ENCODE results near the gene SNORC. TPM values are rescaled to one million over a fixed set of nuclear protein-coding genes. Genes with fewer than 3 reads are reported as not detected.

SNORC gene
- total RNA-seq, 1 donor from 2014 or later: 2.1 TPM

DNA sequence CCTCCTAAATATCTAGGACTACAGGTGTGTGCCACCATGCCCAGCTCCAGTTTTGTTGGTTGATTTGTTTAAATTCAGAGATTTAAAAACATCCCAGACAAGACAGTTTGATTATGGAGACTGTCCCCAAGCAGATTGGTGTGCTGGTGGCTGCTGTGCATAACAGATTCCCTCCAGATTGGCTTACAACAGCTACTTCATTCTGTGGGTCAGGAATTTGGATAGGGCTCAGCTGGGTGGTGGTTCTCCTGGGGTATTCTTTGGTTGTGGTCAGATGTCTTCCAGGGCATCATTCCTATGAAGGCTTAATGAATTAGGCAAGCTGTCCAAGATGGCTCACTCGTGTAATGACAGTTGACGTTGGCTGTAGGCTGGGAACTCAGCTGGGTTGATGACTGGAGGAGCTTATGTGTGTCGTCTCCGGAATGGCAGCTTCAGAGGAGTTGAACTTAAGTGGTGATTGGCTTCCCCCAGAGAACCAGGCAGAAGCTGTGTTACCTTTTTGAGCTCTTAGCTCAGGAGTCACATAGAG lies 10.6 kb upstream of the SNORC start:
- H3K27me3 Mint-ChIP-seq (ENCODE audit: unreplicated experiment): no peaks in the 10 kb centered on the region
- TF ChIP-seq, protein P1, sequence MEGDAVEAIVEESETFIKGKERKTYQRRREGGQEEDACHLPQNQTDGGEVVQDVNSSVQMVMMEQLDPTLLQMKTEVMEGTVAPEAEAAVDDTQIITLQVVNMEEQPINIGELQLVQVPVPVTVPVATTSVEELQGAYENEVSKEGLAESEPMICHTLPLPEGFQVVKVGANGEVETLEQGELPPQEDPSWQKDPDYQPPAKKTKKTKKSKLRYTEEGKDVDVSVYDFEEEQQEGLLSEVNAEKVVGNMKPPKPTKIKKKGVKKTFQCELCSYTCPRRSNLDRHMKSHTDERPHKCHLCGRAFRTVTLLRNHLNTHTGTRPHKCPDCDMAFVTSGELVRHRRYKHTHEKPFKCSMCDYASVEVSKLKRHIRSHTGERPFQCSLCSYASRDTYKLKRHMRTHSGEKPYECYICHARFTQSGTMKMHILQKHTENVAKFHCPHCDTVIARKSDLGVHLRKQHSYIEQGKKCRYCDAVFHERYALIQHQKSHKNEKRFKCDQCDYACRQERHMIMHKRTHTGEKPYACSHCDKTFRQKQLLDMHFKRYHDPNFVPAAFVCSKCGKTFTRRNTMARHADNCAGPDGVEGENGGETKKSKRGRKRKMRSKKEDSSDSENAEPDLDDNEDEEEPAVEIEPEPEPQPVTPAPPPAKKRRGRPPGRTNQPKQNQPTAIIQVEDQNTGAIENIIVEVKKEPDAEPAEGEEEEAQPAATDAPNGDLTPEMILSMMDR (IDR thresholded peaks at IDR 0.05): no peak
- H3K27ac Mint-ChIP-seq (ENCODE audit: unreplicated experiment): no peak overlapping the region
- peaks cover 17% of the 10 kb centered on the region for H3K4me1 Mint-ChIP-seq (ENCODE audit: unreplicated experiment)
- no peaks in the 10 kb centered on the region for H3K9me3 Mint-ChIP-seq (ENCODE audit: unreplicated experiment)
- H3K36me3 Mint-ChIP-seq (ENCODE audit: unreplicated experiment): peaks cover 46% of the 10 kb centered on the region
- DNase-seq (ENCODE audit: extremely low spot score, unreplicated experiment): no peak
- no peak overlapping the region for H3K4me3 Mint-ChIP-seq (ENCODE audit: unreplicated experiment)

DNA sequence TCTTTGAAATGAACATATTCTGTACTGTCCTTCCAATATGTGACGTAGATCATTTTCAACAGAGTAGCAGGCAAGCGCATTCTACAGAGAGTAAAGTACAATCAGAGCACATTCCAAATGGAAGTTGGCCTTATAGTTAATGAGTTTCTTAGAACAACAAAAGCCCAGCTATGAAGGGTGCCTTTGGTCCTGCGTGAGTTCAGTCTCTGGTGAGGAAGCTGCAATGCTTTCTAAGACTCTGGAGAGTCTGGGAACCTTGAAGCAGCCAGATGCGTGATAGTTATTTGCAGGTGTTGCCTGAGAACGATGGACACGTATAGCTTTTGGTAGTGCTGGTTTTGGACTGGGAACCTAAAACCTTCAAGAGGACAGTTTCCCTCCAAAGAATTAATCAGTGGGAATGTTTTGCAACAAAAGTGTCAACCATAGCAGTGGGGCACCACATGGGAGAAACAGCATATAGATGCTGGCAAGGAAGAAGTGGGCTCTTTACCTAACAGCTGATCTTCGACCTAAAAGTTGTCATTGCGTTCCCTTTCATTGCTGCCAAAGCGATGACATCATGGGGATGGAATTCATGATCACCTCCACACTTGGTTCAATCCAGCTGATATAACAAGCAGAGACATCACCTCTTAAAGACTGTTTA lies 9.3 kb upstream of the SNORC start:
- Mint-ChIP-seq H3K9me3 (ENCODE audit: unreplicated experiment) (no peaks in the 10 kb centered on the region), H3K4me3 (ENCODE audit: unreplicated experiment) (no peak overlapping the region), H3K27me3 (ENCODE audit: unreplicated experiment) (no peaks in the 10 kb centered on the region), H3K4me1 (ENCODE audit: unreplicated experiment) (peaks cover 10% of the 10 kb centered on the region), H3K27ac (ENCODE audit: unreplicated experiment) (no peak overlapping the region), H3K36me3 (ENCODE audit: unreplicated experiment) (peaks cover 41% of the 10 kb centered on the region)
- TF ChIP-seq, protein P1 (IDR thresholded peaks at IDR 0.05): no peak
- no peak for DNase-seq (ENCODE audit: extremely low spot score, unreplicated experiment)

DNA sequence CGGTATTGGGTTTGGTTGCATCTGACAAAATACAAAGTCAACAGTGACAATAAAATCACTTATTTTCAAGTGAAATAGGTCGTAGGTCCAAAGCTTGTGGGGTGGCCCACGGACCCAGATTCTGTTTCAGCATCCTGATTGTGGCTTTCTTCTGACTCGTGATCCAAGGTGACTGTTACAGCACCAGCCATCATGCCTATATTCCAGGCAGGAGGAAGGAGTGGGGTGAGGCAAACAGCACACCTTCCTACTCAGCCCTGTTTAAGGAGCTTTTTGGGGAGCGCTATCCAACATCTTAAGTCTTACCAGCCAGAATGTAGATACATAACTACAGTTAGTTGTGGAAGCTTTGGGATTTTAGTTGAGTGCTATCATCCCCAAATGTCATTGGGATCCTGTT lies 8.7 kb upstream of the SNORC start:
- Mint-ChIP-seq H3K27ac (ENCODE audit: unreplicated experiment) (no peak overlapping the region), H3K4me3 (ENCODE audit: unreplicated experiment) (no peak overlapping the region), H3K4me1 (ENCODE audit: unreplicated experiment) (peaks cover 8% of the 10 kb centered on the region), H3K36me3 (ENCODE audit: unreplicated experiment) (peaks cover 38% of the 10 kb centered on the region), H3K9me3 (ENCODE audit: unreplicated experiment) (no peaks in the 10 kb centered on the region), H3K27me3 (ENCODE audit: unreplicated experiment) (no peaks in the 10 kb centered on the region)
- TF ChIP-seq, protein P1 (IDR thresholded peaks at IDR 0.05): no peak
- DNase-seq (ENCODE audit: extremely low spot score, unreplicated experiment): no peak

DNA sequence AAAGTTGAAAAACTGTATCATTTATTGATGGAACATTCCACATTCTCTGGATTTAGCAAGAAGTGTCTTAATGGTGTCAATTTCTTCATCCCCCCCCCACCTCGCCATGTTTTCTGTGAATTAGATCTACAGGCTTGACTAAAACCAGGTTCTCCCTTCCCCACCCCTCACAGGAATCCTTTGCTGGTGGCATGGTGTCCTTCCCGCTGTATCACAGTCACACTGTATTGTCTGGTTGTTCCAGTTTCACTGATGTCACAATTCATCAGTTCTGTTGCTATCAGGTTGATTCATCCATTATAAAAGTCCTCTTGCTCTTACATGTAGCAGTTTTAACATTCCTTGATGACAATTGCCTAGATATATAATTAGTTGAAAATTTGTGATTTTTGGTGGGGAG lies 6.1 kb upstream of the SNORC start:
- no peaks in the 10 kb centered on the region for H3K9me3 Mint-ChIP-seq (ENCODE audit: unreplicated experiment)
- H3K4me1 Mint-ChIP-seq (ENCODE audit: unreplicated experiment): no peaks in the 10 kb centered on the region
- TF ChIP-seq, protein P1 (IDR thresholded peaks at IDR 0.05): no peak
- H3K27me3 Mint-ChIP-seq (ENCODE audit: unreplicated experiment): no peaks in the 10 kb centered on the region
- DNase-seq (ENCODE audit: extremely low spot score, unreplicated experiment): no peak
- H3K27ac Mint-ChIP-seq (ENCODE audit: unreplicated experiment): no peak overlapping the region
- H3K4me3 Mint-ChIP-seq (ENCODE audit: unreplicated experiment): no peak overlapping the region
- peaks cover 13% of the 10 kb centered on the region for H3K36me3 Mint-ChIP-seq (ENCODE audit: unreplicated experiment)

DNA sequence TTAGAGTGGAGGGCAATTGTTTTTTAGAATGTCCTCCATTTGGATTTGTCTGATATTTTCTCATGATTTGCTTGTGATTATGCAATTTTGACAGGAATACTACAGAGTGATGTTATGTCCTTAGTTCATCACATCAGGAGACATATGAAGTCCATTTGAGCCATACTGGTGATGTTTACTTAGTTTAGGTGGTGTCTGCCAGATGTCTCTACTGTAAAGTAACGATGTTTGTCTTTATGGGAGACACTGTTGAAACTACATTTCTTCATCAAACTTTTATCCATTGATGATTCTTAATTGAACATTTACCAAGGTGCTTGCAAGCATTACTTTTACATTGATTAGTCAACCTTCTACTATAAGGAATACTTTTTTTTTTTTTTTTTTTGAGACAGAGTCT lies 4.9 kb upstream of the SNORC start:
- Mint-ChIP-seq H3K27me3 (ENCODE audit: unreplicated experiment) (no peaks in the 10 kb centered on the region), H3K9me3 (ENCODE audit: unreplicated experiment) (no peaks in the 10 kb centered on the region), H3K27ac (ENCODE audit: unreplicated experiment) (no peak overlapping the region), H3K4me1 (ENCODE audit: unreplicated experiment) (no peaks in the 10 kb centered on the region), H3K36me3 (ENCODE audit: unreplicated experiment) (peaks cover 6% of the 10 kb centered on the region), H3K4me3 (ENCODE audit: unreplicated experiment) (no peak overlapping the region)
- no peak for DNase-seq (ENCODE audit: extremely low spot score, unreplicated experiment)
- TF ChIP-seq, protein P1 (IDR thresholded peaks at IDR 0.05): no peak
